GM19035 (cell line): ENCODE measurements around the gene PKP1.

Experiments
- ATAC-seq: cut with Tn5 transposase; IDR thresholded peaks from one replicate; pipeline ENCODE4 v1.9.1; 2021; ENCODE audit not compliant: unreplicated experiment

The PKP1 gene

GRCh38 chr1:201281573-201281972 is 1.7 kb upstream of the PKP1 start:
- ATAC-seq = no peak

GRCh38 chr1:201282216-201282615 is 1.1 kb upstream of the PKP1 start:
- no peak for ATAC-seq

GRCh38 chr1:201283836-201284553 is 689 bp downstream of the PKP1 start:
- ATAC-seq = no peak

- ATAC-seq = no peak
These were observed 1.3 kb downstream of the PKP1 start for GRCh38 chr1:201284636-201285035.

- ATAC-seq = no peak
These were observed 2.5 kb downstream of the PKP1 start for GRCh38 chr1:201285846-201286245.

- ATAC-seq = no peak
These were observed 3.1 kb downstream of the PKP1 start for GRCh38 chr1:201286445-201286844.

- ATAC-seq = no peak
These were observed 4.7 kb downstream of the PKP1 start for GRCh38 chr1:201288007-201288406.

GRCh38 chr1:201288765-201289164 is 5.5 kb downstream of the PKP1 start:
- ATAC-seq = no peak

- no peak for ATAC-seq
These were observed 7.2 kb downstream of the PKP1 start for GRCh38 chr1:201290551-201290950.

- ATAC-seq = no peak
These were observed 8.6 kb downstream of the PKP1 start for GRCh38 chr1:201291916-201292315.

- no peak for ATAC-seq
These were observed 11.6 kb downstream of the PKP1 start for GRCh38 chr1:201294876-201295275.

GRCh38 chr1:201295346-201295745 is 12.0 kb downstream of the PKP1 start:
- no peak for ATAC-seq

- no peak for ATAC-seq
These were observed 12.6 kb downstream of the PKP1 start for GRCh38 chr1:201295861-201296260.

GRCh38 chr1:201296352-201296751 is 13.0 kb downstream of the PKP1 start:
- ATAC-seq = no peak

- no peak for ATAC-seq
These were observed 15.4 kb downstream of the PKP1 start for GRCh38 chr1:201298396-201299381.

GRCh38 chr1:201299968-201300367 is 16.7 kb downstream of the PKP1 start:
- no peak for ATAC-seq

GRCh38 chr1:201300641-201301040 is 17.3 kb downstream of the PKP1 start:
- ATAC-seq = no peak

GRCh38 chr1:201302163-201303152 is 19.2 kb downstream of the PKP1 start:
- ATAC-seq = no peak

GRCh38 chr1:201304126-201304525 is 20.8 kb downstream of the PKP1 start:
- no peak for ATAC-seq

GRCh38 chr1:201305815-201306214 is 22.5 kb downstream of the PKP1 start:
- ATAC-seq = no peak

- no peak for ATAC-seq
These were observed 23.9 kb downstream of the PKP1 start for GRCh38 chr1:201307231-201307630.
